SU-DHL-6 (cell line): ENCODE results near the gene WDR88.

ENCODE experiments used
- H2AFZ ChIP-seq: fragments of 200-600 bp; sonication (generic); 2 replicates; pipeline ENCODE4 v1.6.1; 2014; ENCODE audit warnings: low read depth, mild to moderate bottlenecking, moderate library complexity, mixed read lengths, antibody characterized with exemption, low read length; ENCODE audit not compliant: severe bottlenecking
- H3F3A ChIP-seq: fragments of 200-600 bp; shearing (Covaris generic); 2 replicates; pipeline ENCODE4 v1.6.0; 2016; ENCODE audit warnings: antibody characterized with exemption, mild to moderate bottlenecking; ENCODE audit not compliant: insufficient read depth
- H3K27ac ChIP-seq: fragments of 200-600 bp; sonication (generic); 2 replicates; pipeline ENCODE4 v1.5.1; 2016; ENCODE audit warnings: low read depth, mild to moderate bottlenecking, low read length, moderate library complexity, mixed read lengths
- H3K27me3 ChIP-seq: fragments of 200-600 bp; sonication (generic), shearing (Covaris generic); 2 replicates; pipeline ENCODE4 v1.6.0; 2014; ENCODE audit warnings: mild to moderate bottlenecking, low read length
- H3K36me3 ChIP-seq: fragments of 200-600 bp; sonication (generic); 2 replicates; pipeline ENCODE4 v1.6.1; 2014; ENCODE audit warnings: mild to moderate bottlenecking, low read length, mixed read lengths
- H3K4me2 ChIP-seq: fragments of 300-600, 200-600 bp; shearing (Covaris generic), sonication (generic); 2 replicates; pipeline ENCODE4 v1.6.0; 2014; ENCODE audit warnings: low read length, low read depth, mild to moderate bottlenecking; ENCODE audit not compliant: poor library complexity, severe bottlenecking
- H3K4me3 ChIP-seq: fragments of 200-600 bp; sonication (generic); 2 replicates; pipeline ENCODE4 v1.5.1; 2014; ENCODE audit warnings: antibody characterized with exemption, low read length, mild to moderate bottlenecking, mixed read lengths; ENCODE audit not compliant: insufficient read depth, poor library complexity, severe bottlenecking
- H3K79me2 ChIP-seq: fragments of 200-600 bp; sonication (generic); 2 replicates; pipeline ENCODE4 v1.6.1; 2014; ENCODE audit warnings: mild to moderate bottlenecking, low read length, moderate library complexity; ENCODE audit not compliant: insufficient read depth
- H3K9ac ChIP-seq: fragments of 200-600 bp; sonication (generic); 2 replicates; pipeline ENCODE4 v1.7.0; 2014; ENCODE audit warnings: mild to moderate bottlenecking, low read length
- H3K9me2 ChIP-seq: fragments of 200-600 bp; sonication (generic); replicated peaks from 2 replicates; pipeline ENCODE4 v1.6.1; 2014; ENCODE audit warnings: low read length; ENCODE audit not compliant: insufficient read depth
- H3K9me3 ChIP-seq: fragments of 200-600 bp; sonication (generic); 2 replicates; pipeline ENCODE4 v1.6.1; 2014; ENCODE audit warnings: low read length, mixed read lengths; ENCODE audit not compliant: insufficient read depth
- H4K20me1 ChIP-seq: fragments of 200-600 bp; sonication (generic); 2 replicates; pipeline ENCODE4 v1.6.1; 2014; ENCODE audit warnings: low read depth, mild to moderate bottlenecking, antibody characterized with exemption, low read length, moderate library complexity, mixed read lengths
- CTCF ChIP-seq: fragments of 200-600 bp; sonication (generic); IDR thresholded peaks from one replicate; pipeline ENCODE4 v1.5.1; 2017; ENCODE audit warnings: antibody characterized with exemption, mild to moderate bottlenecking, low read length, moderate library complexity; ENCODE audit not compliant: insufficient read depth, poor library complexity, severe bottlenecking
- EZH2phosphoT487 ChIP-seq: fragments of 200-600 bp; sonication (generic), shearing (Covaris generic); conservative IDR thresholded peaks from 2 replicates; pipeline ENCODE4 v1.6.1; 2018; ENCODE audit warnings: mild to moderate bottlenecking, antibody characterized with exemption, low read length, moderate library complexity, mixed read lengths

The WDR88 gene

GRCh38 chr19:33217881-33218280 lies 86.0 kb downstream of the WDR88 start:
- Histone ChIP-seq H3K9me3 (no peaks in the 10 kb centered on the region), H2AFZ (no peak overlapping the region), H3K79me2 (no peaks in the 10 kb centered on the region), H3K36me3 (no peaks in the 10 kb centered on the region), H3K27ac (no peak overlapping the region), H3K4me3 (no peak overlapping the region), H3K9ac (no peak overlapping the region), H3K4me2 (no peak overlapping the region), H3K9me2 (no peaks in the 10 kb centered on the region), H3F3A (no peaks in the 10 kb centered on the region), H3K27me3 (no peaks in the 10 kb centered on the region), H4K20me1 (no peaks in the 10 kb centered on the region)
- TF ChIP-seq EZH2phosphoT487 (no peak), CTCF (no peak)

DNA sequence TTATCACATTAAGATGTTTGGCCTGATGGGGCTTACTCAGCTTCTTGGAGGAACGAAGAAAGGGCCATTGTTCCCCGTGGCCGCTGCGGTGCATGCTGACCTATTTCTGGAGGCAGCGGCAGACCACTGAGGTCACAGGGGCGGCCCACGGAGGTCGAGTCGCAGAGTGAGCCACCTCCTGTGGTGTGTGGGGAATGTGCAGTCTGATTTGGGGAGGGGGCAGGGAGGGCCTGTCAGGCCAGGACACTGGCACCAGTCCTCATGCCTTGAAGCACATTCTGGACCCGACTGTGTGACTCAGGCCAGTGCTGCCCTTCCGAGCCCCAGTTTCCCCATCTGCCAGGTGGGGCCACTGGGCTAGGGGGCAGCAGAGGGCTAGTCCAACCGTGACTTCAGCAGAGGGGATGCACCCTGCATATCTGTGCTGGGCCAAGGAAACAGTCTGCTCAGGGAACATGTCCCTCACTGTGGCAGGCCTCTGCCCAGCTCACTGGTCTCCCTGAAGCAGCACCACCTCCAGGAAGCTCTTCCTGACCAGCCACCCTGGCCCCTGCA lies 87.4 kb downstream of the WDR88 start:
- Histone ChIP-seq H3K36me3 (no peaks in the 10 kb centered on the region), H3F3A (no peaks in the 10 kb centered on the region), H3K79me2 (no peaks in the 10 kb centered on the region), H3K4me3 (no peak overlapping the region), H3K27ac (no peak overlapping the region), H3K9ac (no peak overlapping the region), H3K27me3 (no peaks in the 10 kb centered on the region), H3K9me3 (no peaks in the 10 kb centered on the region), H2AFZ (no peak overlapping the region), H3K4me2 (no peak overlapping the region), H3K9me2 (no peaks in the 10 kb centered on the region), H4K20me1 (no peaks in the 10 kb centered on the region)
- TF ChIP-seq EZH2phosphoT487 (no peak), CTCF (no peak)

DNA sequence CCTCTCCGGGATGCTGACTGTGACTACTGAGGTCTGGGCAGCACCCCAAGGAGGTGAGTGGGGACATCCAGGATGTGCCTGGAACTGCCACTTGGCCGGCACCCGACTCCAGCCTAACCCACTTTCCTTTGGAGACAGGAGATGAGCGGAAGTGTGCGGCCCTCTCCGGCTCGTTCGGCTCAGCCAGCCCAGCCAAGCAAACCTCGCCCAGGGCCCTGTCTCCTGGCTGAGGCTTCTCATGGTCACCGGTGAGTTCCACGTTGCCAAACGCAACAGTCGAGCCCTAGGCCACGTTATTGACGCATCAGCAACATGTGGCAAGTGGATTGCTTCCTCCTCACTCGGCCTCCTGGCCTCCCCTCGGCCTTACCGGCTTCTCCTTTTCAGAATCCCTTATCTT lies 88.2 kb downstream of the WDR88 start:
- Histone ChIP-seq H3K36me3 (no peaks in the 10 kb centered on the region), H3K9me3 (no peaks in the 10 kb centered on the region), H3K27me3 (no peaks in the 10 kb centered on the region), H3K27ac (no peak overlapping the region), H2AFZ (no peak overlapping the region), H3K9me2 (no peaks in the 10 kb centered on the region), H3K4me3 (no peak overlapping the region), H3F3A (no peaks in the 10 kb centered on the region), H4K20me1 (no peaks in the 10 kb centered on the region), H3K4me2 (no peak overlapping the region), H3K9ac (no peak overlapping the region), H3K79me2 (no peaks in the 10 kb centered on the region)
- TF ChIP-seq CTCF (no peak), EZH2phosphoT487 (no peak)

DNA sequence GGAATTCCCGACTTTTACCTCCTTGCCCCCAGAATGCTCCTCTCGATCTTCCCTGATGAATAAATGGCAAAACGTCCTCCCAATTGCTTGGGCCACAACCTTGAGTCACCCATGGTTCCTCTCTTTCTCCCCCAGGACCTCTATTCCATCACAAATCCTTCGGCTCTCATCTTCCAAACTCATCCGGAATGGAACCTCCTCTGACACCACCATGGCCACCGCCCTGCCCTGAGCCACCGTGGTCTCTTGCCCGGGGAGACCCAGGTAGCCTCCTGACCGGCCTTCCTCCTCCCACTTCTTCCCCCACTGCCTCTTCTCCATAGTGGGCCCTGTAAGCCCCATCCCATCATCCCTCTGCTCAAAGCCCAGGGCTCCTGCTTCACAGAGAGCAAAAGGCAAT lies 88.8 kb downstream of the WDR88 start:
- H3F3A ChIP-seq, result no peaks in the 10 kb centered on the region
- H3K9ac ChIP-seq, result no peak overlapping the region
- no peak overlapping the region for H3K27ac ChIP-seq
- no peak overlapping the region for H2AFZ ChIP-seq
- H3K79me2 ChIP-seq, result no peaks in the 10 kb centered on the region
- no peaks in the 10 kb centered on the region for H4K20me1 ChIP-seq
- H3K4me2 ChIP-seq, result no peak overlapping the region
- no peak for TF ChIP-seq CTCF
- no peak for TF ChIP-seq EZH2phosphoT487
- H3K36me3 ChIP-seq, result no peaks in the 10 kb centered on the region
- H3K9me2 ChIP-seq, result no peaks in the 10 kb centered on the region
- H3K4me3 ChIP-seq, result no peak overlapping the region
- H3K9me3 ChIP-seq, result no peaks in the 10 kb centered on the region
- no peaks in the 10 kb centered on the region for H3K27me3 ChIP-seq
